ENCODE measurements around the gene PRPH.
"Not testable (repeated sequence)": the region's sequence is repeated elsewhere in the genome, so short reads cannot be mapped to it uniquely, and the experiment has no call there.

PRPH gene

GRCh38 chr12:49295082-49295936 is at the start of gene PRPH:
Gene PRPH, plus strand, starts transcription at chr12:49295147. Its CDS starts 54 bp downstream, at chr12:49295201.
- DNase-seq (ENCODE audit: low spot score): no peak

- DNase-seq (ENCODE audit: low spot score): no peak
Observed at GRCh38 chr12:49251357-49251756, 43.6 kb upstream of the PRPH start.

- no peak for DNase-seq (ENCODE audit: low spot score)
Observed at GRCh38 chr12:49253033-49253623, 41.8 kb upstream of the PRPH start.

GRCh38 chr12:49255456-49255855 is 39.5 kb upstream of the PRPH start:
- DNase-seq (ENCODE audit: low spot score): not testable (repeated sequence)

- no peak for DNase-seq (ENCODE audit: low spot score)
Observed at GRCh38 chr12:49255857-49256637, 38.9 kb upstream of the PRPH start.

GRCh38 chr12:49257508-49258184 is 37.3 kb upstream of the PRPH start:
- not testable (repeated sequence) for DNase-seq (ENCODE audit: low spot score)

- DNase-seq (ENCODE audit: low spot score): no peak
Observed at GRCh38 chr12:49259452-49259851, 35.5 kb upstream of the PRPH start.

- no peak for DNase-seq (ENCODE audit: low spot score)
Observed at GRCh38 chr12:49260166-49260565, 34.8 kb upstream of the PRPH start.

- no peak for DNase-seq (ENCODE audit: low spot score)
Observed at GRCh38 chr12:49260571-49261363, 34.2 kb upstream of the PRPH start.

GRCh38 chr12:49261721-49262120 is 33.2 kb upstream of the PRPH start:
- no peak for DNase-seq (ENCODE audit: low spot score)

GRCh38 chr12:49263400-49263763 is 31.6 kb upstream of the PRPH start:
- no peak for DNase-seq (ENCODE audit: low spot score)

GRCh38 chr12:49264466-49264872 is 30.5 kb upstream of the PRPH start:
- DNase-seq (ENCODE audit: low spot score): no peak

GRCh38 chr12:49264873-49265792 is 29.8 kb upstream of the PRPH start, which contains the start of gene TUBA1C:
Gene TUBA1C, plus strand, starts transcription at chr12:49265082. Its CDS starts 100 bp downstream, at chr12:49265182.
- DNase-seq (ENCODE audit: low spot score): peak; percentile 41

- not testable (repeated sequence) for DNase-seq (ENCODE audit: low spot score)
Observed at GRCh38 chr12:49269191-49269590, 25.8 kb upstream of the PRPH start.

- no peak for DNase-seq (ENCODE audit: low spot score)
Observed at GRCh38 chr12:49272790-49273725, 21.9 kb upstream of the PRPH start.

- DNase-seq (ENCODE audit: low spot score): no peak
Observed at GRCh38 chr12:49273726-49274395, 21.1 kb upstream of the PRPH start.

GRCh38 chr12:49274396-49275069 is 20.4 kb upstream of the PRPH start:
- DNase-seq (ENCODE audit: low spot score): no peak

Data from putamen (tissue), 1 donor.